GM12878 (cell line): ENCODE results near the gene ZNF692. TPM values are rescaled to one million over a fixed set of nuclear protein-coding genes. Genes with fewer than 3 reads are reported as not detected.
A peak's percentile ranks its signal among the peaks of the same experiment; 100 is the strongest.

Experiments
- ASH2L ChIP-seq: fragments of 300-600, 200-600 bp; sonication (generic); IDR thresholded peaks from 2 replicates; pipeline ENCODE4 v1.6.1; 2017; ENCODE audit warnings: low read depth, mild to moderate bottlenecking, borderline replicate concordance
- BCLAF1 ChIP-seq: fragments of 450-650 bp; IDR thresholded peaks from 2 replicates; pipeline ENCODE4 v1.6.1; 2017; ENCODE audit warnings: antibody characterized with exemption, mild to moderate bottlenecking, moderate library complexity
- CBX3 ChIP-seq: fragments of 200-600 bp; sonication (generic); IDR thresholded peaks from 2 replicates; pipeline ENCODE4 v1.6.1; 2016; ENCODE audit warnings: low read depth, borderline replicate concordance
- CEBPB ChIP-seq, 2 experiments: fragments of 150-350 bp in 1 of 2; IDR thresholded peaks; 2 replicates each; pipeline ENCODE4 v1.6.1; 2012 to 2014; ENCODE audit warnings: low read depth in 2 of 2, low read length in 2 of 2, borderline replicate concordance in 1 of 2, inconsistent platforms in 1 of 2
- ETV6 ChIP-seq, 2 experiments: fragments of 450-650 bp in 1 of 2; IDR thresholded peaks in 1 of 2; conservative IDR thresholded peaks in 1 of 2; 2 replicates each; pipeline ENCODE4 v1.6.1; 2014; ENCODE audit warnings: antibody characterized with exemption in 1 of 2, borderline replicate concordance in 1 of 2, low read depth in 1 of 2, mild to moderate bottlenecking in 1 of 2, moderate library complexity in 1 of 2
- GABPA ChIP-seq: IDR thresholded peaks from 2 replicates; pipeline ENCODE4 v1.6.1; 2014; ENCODE audit warnings: antibody characterized with exemption, low read depth, mild to moderate bottlenecking, inconsistent platforms
- IKZF2 ChIP-seq, 2 experiments: fragments of 450-650 bp; IDR thresholded peaks; 2 replicates each; pipeline ENCODE4 v1.6.1; 2017; ENCODE audit warnings: mild to moderate bottlenecking in 2 of 2, moderate library complexity in 2 of 2
- KDM1A ChIP-seq: fragments of 200-600 bp; sonication (generic); IDR thresholded peaks from 2 replicates; pipeline ENCODE4 v1.6.1; 2016; ENCODE audit warnings: borderline replicate concordance
- MLLT1 ChIP-seq: fragments of 450-650 bp; IDR thresholded peaks from 2 replicates; pipeline ENCODE4 v1.6.1; 2016; ENCODE audit warnings: mild to moderate bottlenecking
- NFYB ChIP-seq: IDR thresholded peaks from 2 replicates; pipeline ENCODE4 v1.6.1; 2011; ENCODE audit warnings: low read depth, mild to moderate bottlenecking, low read length, improper control_type of control experiment, moderate library complexity; ENCODE audit not compliant: insufficient read depth
- NR2C1 ChIP-seq: fragments of 450-650 bp; IDR thresholded peaks from 2 replicates; pipeline ENCODE4 v1.6.1; 2017; ENCODE audit warnings: antibody characterized with exemption, mild to moderate bottlenecking, moderate library complexity
- STAT1 ChIP-seq: fragments of 450-650 bp; conservative IDR thresholded peaks from 2 replicates; pipeline ENCODE4 v1.6.1; 2014; ENCODE audit warnings: antibody characterized with exemption, mild to moderate bottlenecking
- SUZ12 ChIP-seq: fragments of 200-600 bp; sonication (generic); IDR thresholded peaks from one replicate; pipeline ENCODE4 v1.6.1; 2018; ENCODE audit warnings: antibody characterized with exemption, mild to moderate bottlenecking; ENCODE audit not compliant: unreplicated experiment
- WRNIP1 ChIP-seq: IDR thresholded peaks from 2 replicates; pipeline ENCODE4 v1.6.1; 2011; ENCODE audit warnings: low read depth, low read length, improper control_type of control experiment, borderline replicate concordance
- YBX1 ChIP-seq: fragments of 450-650 bp; IDR thresholded peaks from 2 replicates; pipeline ENCODE4 v1.6.1; 2016; ENCODE audit warnings: antibody characterized with exemption
- ZBED1 ChIP-seq: IDR thresholded peaks from 2 replicates; pipeline ENCODE4 v1.6.1; 2016; ENCODE audit warnings: borderline replicate concordance
- polyA plus RNA-seq, 11 experiments: library from polyadenylated mRNA; depleted of rRNA in 4 of 11; unstranded in 6 of 11; stranded (reverse) in 5 of 11; fragments of >200 nt; fragmentation: Nextera tagmentation in 4 of 11; fragmentation: Illumina TruSeq in 1 of 11; extraction: Ambion mirVana in 4 of 11; extraction: Trizol in 1 of 11; gene quantifications; 1 replicate in 1 of 11; 2 replicates in 10 of 11; pipeline versions ENCODE4 v1.2.1 to v1.2.3, GENCODE V29; 2011 to 2016; ENCODE audit warnings: inconsistent platforms in 2 of 11, missing spikeins in 2 of 11, low read depth in 1 of 11
- total RNA-seq, 4 experiments: library from RNA; depleted of rRNA in 3 of 4; stranded (reverse); fragments of >200 nt in 3 of 4; fragmentation: Illumina TruSeq in 1 of 4; extraction: Trizol in 1 of 4; gene quantifications; 2 replicates each; pipeline versions ENCODE4 v1.2.1 to v1.2.3, GENCODE V29; 2013 to 2021
- TF ChIP-seq, protein P1 (sequence below): fragments of 150-350 bp; IDR thresholded peaks from 2 replicates; pipeline ENCODE4 v1.6.1; 2016; ENCODE audit warnings: low read depth, low read length
- TF ChIP-seq, protein P2 (sequence below): fragments of 450-650 bp; formaldehyde crosslinking; IDR thresholded peaks from 2 replicates; pipeline ENCODE4 v1.5.0; 2022; ENCODE audit warnings: mild to moderate bottlenecking, missing genetic modification characterization

The ZNF692 gene
- total and polyA plus RNA-seq, 10 of the 15 experiments (the other 5 are each of a cell fraction or from before 2014, with no cell fraction given), result 5.3 to 76.6 (median 36.9) TPM

DNA sequence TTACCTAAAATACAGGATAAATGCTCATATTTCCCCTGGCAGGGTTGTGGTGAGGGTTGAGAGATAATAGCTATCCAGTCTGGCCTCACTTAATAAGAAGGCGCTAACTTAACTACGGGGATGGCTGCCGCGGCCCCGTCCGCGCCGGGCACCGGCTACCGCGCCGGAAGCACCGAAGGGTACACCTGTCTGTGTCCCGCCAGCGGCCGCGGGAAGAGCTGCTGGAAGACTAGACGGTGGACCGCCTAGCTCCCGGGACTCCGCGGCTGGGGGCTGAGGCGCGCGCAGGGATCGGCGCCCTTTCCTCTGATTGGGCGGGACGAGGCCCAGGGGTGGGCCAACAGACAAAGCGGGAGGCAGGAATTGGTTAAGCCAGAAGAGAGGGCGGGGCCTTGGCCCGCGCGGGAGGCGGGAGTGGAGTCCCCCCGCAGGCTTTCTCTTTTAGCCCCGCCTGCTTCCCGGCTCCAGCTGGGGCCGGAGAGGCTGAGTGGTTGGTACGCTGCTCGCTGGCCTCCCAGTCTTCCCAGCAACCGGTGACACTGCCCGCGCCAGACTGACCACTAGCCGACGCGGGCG, 21.0 kb downstream of the ZNF692 start, which contains the start of gene ZNF672 (continued):
- TF ChIP-seq, protein P1, sequence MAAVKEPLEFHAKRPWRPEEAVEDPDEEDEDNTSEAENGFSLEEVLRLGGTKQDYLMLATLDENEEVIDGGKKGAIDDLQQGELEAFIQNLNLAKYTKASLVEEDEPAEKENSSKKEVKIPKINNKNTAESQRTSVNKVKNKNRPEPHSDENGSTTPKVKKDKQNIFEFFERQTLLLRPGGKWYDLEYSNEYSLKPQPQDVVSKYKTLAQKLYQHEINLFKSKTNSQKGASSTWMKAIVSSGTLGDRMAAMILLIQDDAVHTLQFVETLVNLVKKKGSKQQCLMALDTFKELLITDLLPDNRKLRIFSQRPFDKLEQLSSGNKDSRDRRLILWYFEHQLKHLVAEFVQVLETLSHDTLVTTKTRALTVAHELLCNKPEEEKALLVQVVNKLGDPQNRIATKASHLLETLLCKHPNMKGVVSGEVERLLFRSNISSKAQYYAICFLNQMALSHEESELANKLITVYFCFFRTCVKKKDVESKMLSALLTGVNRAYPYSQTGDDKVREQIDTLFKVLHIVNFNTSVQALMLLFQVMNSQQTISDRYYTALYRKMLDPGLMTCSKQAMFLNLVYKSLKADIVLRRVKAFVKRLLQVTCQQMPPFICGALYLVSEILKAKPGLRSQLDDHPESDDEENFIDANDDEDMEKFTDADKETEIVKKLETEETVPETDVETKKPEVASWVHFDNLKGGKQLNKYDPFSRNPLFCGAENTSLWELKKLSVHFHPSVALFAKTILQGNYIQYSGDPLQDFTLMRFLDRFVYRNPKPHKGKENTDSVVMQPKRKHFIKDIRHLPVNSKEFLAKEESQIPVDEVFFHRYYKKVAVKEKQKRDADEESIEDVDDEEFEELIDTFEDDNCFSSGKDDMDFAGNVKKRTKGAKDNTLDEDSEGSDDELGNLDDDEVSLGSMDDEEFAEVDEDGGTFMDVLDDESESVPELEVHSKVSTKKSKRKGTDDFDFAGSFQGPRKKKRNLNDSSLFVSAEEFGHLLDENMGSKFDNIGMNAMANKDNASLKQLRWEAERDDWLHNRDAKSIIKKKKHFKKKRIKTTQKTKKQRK, result no peak
- TF ChIP-seq ASH2L, result no peak
- no peak for TF ChIP-seq GABPA
- no peak for TF ChIP-seq CBX3
- TF ChIP-seq YBX1, result no peak
- TF ChIP-seq WRNIP1, result no peak
- no peak for TF ChIP-seq KDM1A
- no peak for TF ChIP-seq SUZ12
- no peak for TF ChIP-seq ZBED1
- no peak for TF ChIP-seq MLLT1
- TF ChIP-seq NR2C1, result no peak
- no peak for TF ChIP-seq STAT1
- peak; percentile 96 for TF ChIP-seq NFYB
- TF ChIP-seq, protein P2, sequence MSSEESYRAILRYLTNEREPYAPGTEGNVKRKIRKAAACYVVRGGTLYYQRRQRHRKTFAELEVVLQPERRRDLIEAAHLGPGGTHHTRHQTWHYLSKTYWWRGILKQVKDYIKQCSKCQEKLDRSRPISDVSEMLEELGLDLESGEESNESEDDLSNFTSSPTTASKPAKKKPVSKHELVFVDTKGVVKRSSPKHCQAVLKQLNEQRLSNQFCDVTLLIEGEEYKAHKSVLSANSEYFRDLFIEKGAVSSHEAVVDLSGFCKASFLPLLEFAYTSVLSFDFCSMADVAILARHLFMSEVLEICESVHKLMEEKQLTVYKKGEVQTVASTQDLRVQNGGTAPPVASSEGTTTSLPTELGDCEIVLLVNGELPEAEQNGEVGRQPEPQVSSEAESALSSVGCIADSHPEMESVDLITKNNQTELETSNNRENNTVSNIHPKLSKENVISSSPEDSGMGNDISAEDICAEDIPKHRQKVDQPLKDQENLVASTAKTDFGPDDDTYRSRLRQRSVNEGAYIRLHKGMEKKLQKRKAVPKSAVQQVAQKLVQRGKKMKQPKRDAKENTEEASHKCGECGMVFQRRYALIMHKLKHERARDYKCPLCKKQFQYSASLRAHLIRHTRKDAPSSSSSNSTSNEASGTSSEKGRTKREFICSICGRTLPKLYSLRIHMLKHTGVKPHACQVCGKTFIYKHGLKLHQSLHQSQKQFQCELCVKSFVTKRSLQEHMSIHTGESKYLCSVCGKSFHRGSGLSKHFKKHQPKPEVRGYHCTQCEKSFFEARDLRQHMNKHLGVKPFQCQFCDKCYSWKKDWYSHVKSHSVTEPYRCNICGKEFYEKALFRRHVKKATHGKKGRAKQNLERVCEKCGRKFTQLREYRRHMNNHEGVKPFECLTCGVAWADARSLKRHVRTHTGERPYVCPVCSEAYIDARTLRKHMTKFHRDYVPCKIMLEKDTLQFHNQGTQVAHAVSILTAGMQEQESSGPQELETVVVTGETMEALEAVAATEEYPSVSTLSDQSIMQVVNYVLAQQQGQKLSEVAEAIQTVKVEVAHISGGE (CRISPR knock-in tag), result no peak
- no peak for TF ChIP-seq BCLAF1
- TF ChIP-seq ETV6 (conservative IDR thresholded peaks at IDR 0.05 in 1 of 2, IDR thresholded peaks at IDR 0.05 in 1 of 2; ENCODE audit: borderline replicate concordance in 1 of 2, low read depth in 1 of 2), result no peak
- peak in 1 of 2 experiments; percentile 57; a peak in 1 of 4 replicates for TF ChIP-seq CEBPB (IDR thresholded peaks at IDR 0.05; ENCODE audit: borderline replicate concordance in 1 of 2, low read depth in 2 of 2, low read length in 2 of 2)
- TF ChIP-seq IKZF2 (IDR thresholded peaks at IDR 0.05), result peak; percentile 52 to 61; a peak in 3 of 4 replicates
